Measurements from ENCODE around the gene FIZ1.

FIZ1 gene

GRCh38 chr19:55605637-55606470, 6.5 kb upstream of the FIZ1 start, which contains the start of gene ZNF865:
TSS of gene ZNF865 (plus strand) at chr19:55605647. CDS start at chr19:55613619, 7,972 bp downstream.
- Histone ChIP-seq H3K27me3 (ENCODE audit: control insufficient read depth in 5 of 5, insufficient read depth in 4 of 5, low read length in 5 of 5) (no peaks in the 10 kb centered on the region), H3K27ac (ENCODE audit: low read depth, low read length) (peak within 1 kb of the TSS; percentile 88), H3K4me3 (ENCODE audit: low read depth in 1 of 5, low read length in 5 of 5) (peak within 1 kb of the TSS; percentile 86 to 99 (median 90)), H3K9me3 (ENCODE audit: control insufficient read depth in 5 of 5, low read length in 5 of 5) (peaks cover 0 to 4% (median 0%) of the 10 kb centered on the region in 5 donors), H3K36me3 (ENCODE audit: control insufficient read depth in 5 of 5, insufficient read depth in 5 of 5, low read length in 5 of 5) (peaks cover 0 to 29% (median 13%) of the 10 kb centered on the region in 5 donors), H3K9ac (ENCODE audit: low read length in 5 of 5) (peak within 1 kb of the TSS; percentile 63 to 97 (median 92)), H3K4me1 (ENCODE audit: control insufficient read depth in 5 of 5, insufficient read depth in 5 of 5, low read length in 5 of 5) (peaks cover 3 to 31% (median 28%) of the 10 kb centered on the region in 5 donors)

GRCh38 chr19:55605207-55605636, 5.9 kb upstream of the FIZ1 start:
- peak overlapping the region in 3 of 5 donors; percentile 68 to 97 (median 69) for H3K9ac ChIP-seq (ENCODE audit: low read length in 5 of 5)
- peak overlapping the region; percentile 64 to 92 (median 86) for H3K4me3 ChIP-seq (ENCODE audit: low read depth in 1 of 5, low read length in 5 of 5)
- peaks cover 3 to 35% (median 31%) of the 10 kb centered on the region in 5 donors for H3K4me1 ChIP-seq (ENCODE audit: control insufficient read depth in 5 of 5, insufficient read depth in 5 of 5, low read length in 5 of 5)
- H3K9me3 ChIP-seq (ENCODE audit: control insufficient read depth in 5 of 5, low read length in 5 of 5): peaks cover 0 to 4% (median 0%) of the 10 kb centered on the region in 5 donors
- H3K36me3 ChIP-seq (ENCODE audit: control insufficient read depth in 5 of 5, insufficient read depth in 5 of 5, low read length in 5 of 5): peaks cover 0 to 25% (median 9%) of the 10 kb centered on the region in 5 donors
- H3K27ac ChIP-seq (ENCODE audit: low read depth, low read length): peak overlapping the region; percentile 88
- no peaks in the 10 kb centered on the region for H3K27me3 ChIP-seq (ENCODE audit: control insufficient read depth in 5 of 5, insufficient read depth in 4 of 5, low read length in 5 of 5)

GRCh38 chr19:55603581-55604292, 4.4 kb upstream of the FIZ1 start:
- Histone ChIP-seq H3K9ac (ENCODE audit: low read length in 5 of 5) (no peak overlapping the region), H3K9me3 (ENCODE audit: control insufficient read depth in 5 of 5, low read length in 5 of 5) (no peaks in the 10 kb centered on the region), H3K4me1 (ENCODE audit: control insufficient read depth in 5 of 5, insufficient read depth in 5 of 5, low read length in 5 of 5) (peaks cover 5 to 36% (median 32%) of the 10 kb centered on the region in 5 donors), H3K27ac (ENCODE audit: low read depth, low read length) (no peak overlapping the region), H3K27me3 (ENCODE audit: control insufficient read depth in 5 of 5, insufficient read depth in 4 of 5, low read length in 5 of 5) (no peaks in the 10 kb centered on the region), H3K36me3 (ENCODE audit: control insufficient read depth in 5 of 5, insufficient read depth in 5 of 5, low read length in 5 of 5) (peaks cover 0 to 14% (median 2%) of the 10 kb centered on the region in 5 donors), H3K4me3 (ENCODE audit: low read depth in 1 of 5, low read length in 5 of 5) (no peak overlapping the region)

- H3K27ac ChIP-seq (ENCODE audit: low read depth, low read length): no peak overlapping the region
- H3K36me3 ChIP-seq (ENCODE audit: control insufficient read depth in 5 of 5, insufficient read depth in 5 of 5, low read length in 5 of 5): peaks cover 0 to 14% (median 2%) of the 10 kb centered on the region in 5 donors
- H3K9ac ChIP-seq (ENCODE audit: low read length in 5 of 5): no peak overlapping the region
- H3K4me3 ChIP-seq (ENCODE audit: low read depth in 1 of 5, low read length in 5 of 5): no peak overlapping the region
- no peaks in the 10 kb centered on the region for H3K9me3 ChIP-seq (ENCODE audit: control insufficient read depth in 5 of 5, low read length in 5 of 5)
- H3K4me1 ChIP-seq (ENCODE audit: control insufficient read depth in 5 of 5, insufficient read depth in 5 of 5, low read length in 5 of 5): peaks cover 5 to 42% (median 36%) of the 10 kb centered on the region in 5 donors
- H3K27me3 ChIP-seq (ENCODE audit: control insufficient read depth in 5 of 5, insufficient read depth in 4 of 5, low read length in 5 of 5): no peaks in the 10 kb centered on the region
Observed at GRCh38 chr19:55603115-55603514, 3.8 kb upstream of the FIZ1 start.

GRCh38 chr19:55602104-55603001, 3.0 kb upstream of the FIZ1 start:
- Histone ChIP-seq H3K27me3 (ENCODE audit: control insufficient read depth in 5 of 5, insufficient read depth in 4 of 5, low read length in 5 of 5) (no peaks in the 10 kb centered on the region), H3K9me3 (ENCODE audit: control insufficient read depth in 5 of 5, low read length in 5 of 5) (no peaks in the 10 kb centered on the region), H3K9ac (ENCODE audit: low read length in 5 of 5) (no peak overlapping the region), H3K27ac (ENCODE audit: low read depth, low read length) (no peak overlapping the region), H3K4me3 (ENCODE audit: low read depth in 1 of 5, low read length in 5 of 5) (no peak overlapping the region), H3K4me1 (ENCODE audit: control insufficient read depth in 5 of 5, insufficient read depth in 5 of 5, low read length in 5 of 5) (peaks cover 5 to 43% (median 36%) of the 10 kb centered on the region in 5 donors), H3K36me3 (ENCODE audit: control insufficient read depth in 5 of 5, insufficient read depth in 5 of 5, low read length in 5 of 5) (peaks cover 0 to 17% (median 4%) of the 10 kb centered on the region in 5 donors)

GRCh38 chr19:55601084-55601483, 1.8 kb upstream of the FIZ1 start:
- H3K27ac ChIP-seq (ENCODE audit: low read depth, low read length): peak overlapping the region; percentile 83
- H3K4me3 ChIP-seq (ENCODE audit: low read depth in 1 of 5, low read length in 5 of 5): peak overlapping the region; percentile 65 to 99 (median 92)
- H3K9ac ChIP-seq (ENCODE audit: low read length in 5 of 5): peak overlapping the region in 3 of 5 donors; percentile 44 to 77 (median 72)
- no peaks in the 10 kb centered on the region for H3K27me3 ChIP-seq (ENCODE audit: control insufficient read depth in 5 of 5, insufficient read depth in 4 of 5, low read length in 5 of 5)
- peaks cover 0 to 25% (median 12%) of the 10 kb centered on the region in 5 donors for H3K36me3 ChIP-seq (ENCODE audit: control insufficient read depth in 5 of 5, insufficient read depth in 5 of 5, low read length in 5 of 5)
- H3K4me1 ChIP-seq (ENCODE audit: control insufficient read depth in 5 of 5, insufficient read depth in 5 of 5, low read length in 5 of 5): peaks cover 2 to 32% (median 26%) of the 10 kb centered on the region in 5 donors
- no peaks in the 10 kb centered on the region for H3K9me3 ChIP-seq (ENCODE audit: control insufficient read depth in 5 of 5, low read length in 5 of 5)

- H3K4me3 ChIP-seq (ENCODE audit: low read depth in 1 of 5, low read length in 5 of 5): peak overlapping the region; percentile 65 to 99 (median 92)
- H3K27me3 ChIP-seq (ENCODE audit: control insufficient read depth in 5 of 5, insufficient read depth in 4 of 5, low read length in 5 of 5): no peaks in the 10 kb centered on the region
- H3K27ac ChIP-seq (ENCODE audit: low read depth, low read length): peak overlapping the region; percentile 83
- peak overlapping the region in 4 of 5 donors; percentile 40 to 77 (median 58) for H3K9ac ChIP-seq (ENCODE audit: low read length in 5 of 5)
- H3K36me3 ChIP-seq (ENCODE audit: control insufficient read depth in 5 of 5, insufficient read depth in 5 of 5, low read length in 5 of 5): peaks cover 0 to 30% (median 15%) of the 10 kb centered on the region in 5 donors
- peaks cover 2 to 28% (median 22%) of the 10 kb centered on the region in 5 donors for H3K4me1 ChIP-seq (ENCODE audit: control insufficient read depth in 5 of 5, insufficient read depth in 5 of 5, low read length in 5 of 5)
- no peaks in the 10 kb centered on the region for H3K9me3 ChIP-seq (ENCODE audit: control insufficient read depth in 5 of 5, low read length in 5 of 5)
Observed at GRCh38 chr19:55600662-55601028, 1.3 kb upstream of the FIZ1 start.

GRCh38 chr19:55599842-55600661, 735 bp upstream of the FIZ1 start, which contains the start of gene ZNF524:
TSS of gene ZNF524 (plus strand) at chr19:55600288. CDS start at chr19:55602113, 1,825 bp downstream.
- Histone ChIP-seq H3K27me3 (ENCODE audit: control insufficient read depth in 5 of 5, insufficient read depth in 4 of 5, low read length in 5 of 5) (no peaks in the 10 kb centered on the region), H3K4me1 (ENCODE audit: control insufficient read depth in 5 of 5, insufficient read depth in 5 of 5, low read length in 5 of 5) (peaks cover 2 to 28% (median 22%) of the 10 kb centered on the region in 5 donors), H3K9me3 (ENCODE audit: control insufficient read depth in 5 of 5, low read length in 5 of 5) (no peaks in the 10 kb centered on the region), H3K4me3 (ENCODE audit: low read depth in 1 of 5, low read length in 5 of 5) (peak within 1 kb of the TSS; percentile 91 to 99 (median 92)), H3K36me3 (ENCODE audit: control insufficient read depth in 5 of 5, insufficient read depth in 5 of 5, low read length in 5 of 5) (peaks cover 0 to 36% (median 21%) of the 10 kb centered on the region in 5 donors), H3K27ac (ENCODE audit: low read depth, low read length) (peak within 1 kb of the TSS; percentile 83), H3K9ac (ENCODE audit: low read length in 5 of 5) (peak within 1 kb of the TSS; percentile 77 to 93 (median 87))

All from subcutaneous abdominal adipose tissue (tissue), 5 donors.